Muscle of arm (tissue), 12 donors: ENCODE data around the gene MRPL36. TPM values are rescaled to one million over a fixed set of nuclear protein-coding genes. Genes with fewer than 3 reads are reported as not detected.

ENCODE experiments used
- DNase-seq: peaks from one replicate; pipeline ENCODE4 v3.0.0-alpha.2; 2013
- polyA plus RNA-seq, 12 donors: library from polyadenylated mRNA; unstranded; fragments of 120-200 nt; gene quantifications; one replicate each; pipeline ENCODE4 v1.2.1, GENCODE V29; 2013; ENCODE audit not compliant: insufficient read length in 12 of 12

MRPL36 gene
- polyA plus RNA-seq, 12 donors, result 24.3 to 38.2 (median 30.8) TPM; not detected in 1

GRCh38 chr5:1752881-1753280, 46.8 kb downstream of the MRPL36 start:
- no peak for DNase-seq

- DNase-seq, result no peak
Observed at GRCh38 chr5:1751864-1752822, 47.5 kb downstream of the MRPL36 start.

- DNase-seq, result no peak
Observed at GRCh38 chr5:1751026-1751863, 48.4 kb downstream of the MRPL36 start.

GRCh38 chr5:1750469-1750868, 49.2 kb downstream of the MRPL36 start:
- DNase-seq, result no peak

- no peak for DNase-seq
Observed at GRCh38 chr5:1749346-1750124, 50.1 kb downstream of the MRPL36 start.

- no peak for DNase-seq
Observed at GRCh38 chr5:1748845-1749244, 50.8 kb downstream of the MRPL36 start.

Other genes with a start within 250 kb of the MRPL36 start
- gene NDUFS6, start 1.6 kb upstream of the MRPL36 start, polyA plus RNA-seq, result 10 to 100 TPM in 11 of 12 donors, not detected in 1; 49.2 to 73.4 (median 57.9) TPM
- gene IRX4, start 83.1 kb upstream of the MRPL36 start, polyA plus RNA-seq, result 10 to 100 TPM in 1 of 12 donors, 1 to 10 TPM in 2, under 1 TPM in 5, not detected in 4; 0.21 to 13.6 (median 0.41) TPM